Measurements from ENCODE around the gene ZNRF4.
"Not testable (repeated sequence)": the region's sequence is repeated elsewhere in the genome, so short reads cannot be mapped to it uniquely, and the experiment has no call there.

The ZNRF4 gene

GRCh38 chr19:5455367-5456129, at the start of gene ZNRF4:
Gene ZNRF4 (plus strand): TSS chr19:5455417. CDS start chr19:5455492, 75 bp downstream.
- DNase-seq (ENCODE audit: low read depth, low spot score) = no peak
- Histone ChIP-seq H3K4me3 (no peak within 1 kb of the TSS), H3K27ac (no peak within 1 kb of the TSS), H3K9me3 (ENCODE audit: low read depth, low read length) (no peaks in the 10 kb centered on the region), H3K9ac (ENCODE audit: insufficient read length) (no peak within 1 kb of the TSS), H3K36me3 (ENCODE audit: insufficient read depth, low read length) (no peaks in the 10 kb centered on the region)
- TF ChIP-seq POLR2AphosphoS5 (IDR thresholded peaks at IDR 0.05; ENCODE audit: borderline replicate concordance, low read depth, low read length) (no peak), EZH2 (IDR thresholded peaks at IDR 0.05) (no peak), FOXP2 (optimal IDR thresholded peaks at IDR 0.05; ENCODE audit: control extremely low read depth, extremely low read length, insufficient read depth) (no peak)

DNA sequence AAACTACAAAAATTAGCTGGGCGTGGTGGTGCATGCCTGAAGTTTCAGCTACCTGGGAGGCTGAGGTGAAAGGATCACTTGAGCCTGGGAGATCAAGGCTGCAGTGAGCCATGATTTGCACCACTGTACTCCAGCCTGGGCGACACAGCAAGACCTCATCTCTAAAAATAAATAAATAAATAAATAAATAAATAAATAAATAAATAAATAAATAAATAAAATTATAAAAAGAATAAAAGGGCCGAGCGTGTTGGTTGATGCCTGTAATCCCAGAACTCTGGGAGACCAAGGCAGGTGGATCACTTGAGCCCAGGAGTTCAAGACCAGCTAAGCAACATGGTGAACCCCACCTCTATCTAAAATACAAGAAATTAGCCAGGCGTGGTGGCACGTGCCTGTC, 49.0 kb upstream of the ZNRF4 start:
- not testable (repeated sequence) for H3K36me3 ChIP-seq (ENCODE audit: insufficient read depth, low read length); H3K9ac ChIP-seq (ENCODE audit: insufficient read length); H3K9me3 ChIP-seq (ENCODE audit: low read depth, low read length); H3K27ac ChIP-seq; DNase-seq (ENCODE audit: low read depth, low spot score); H3K4me3 ChIP-seq

DNA sequence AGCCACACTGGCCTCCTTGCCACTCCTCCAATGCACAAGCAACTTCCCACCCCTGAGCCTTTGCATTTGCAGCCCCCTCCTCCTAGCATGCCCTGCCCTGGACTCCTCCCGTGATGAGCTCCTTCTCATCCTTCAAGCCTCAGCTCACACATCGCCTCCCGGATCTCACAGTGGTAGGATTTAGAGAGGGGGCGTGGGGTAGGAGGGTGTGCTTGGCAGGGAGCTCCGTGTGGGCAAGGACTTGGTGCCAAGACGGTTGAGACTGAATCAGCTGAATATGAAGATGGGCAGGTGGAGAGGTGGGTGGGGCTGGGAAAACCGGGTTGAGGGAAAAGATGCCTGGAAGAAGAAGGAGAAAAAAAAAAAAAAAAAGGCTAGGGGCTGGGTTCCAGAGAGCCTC, 48.4 kb upstream of the ZNRF4 start:
- no peak for DNase-seq (ENCODE audit: low read depth, low spot score)
- H3K36me3 ChIP-seq (ENCODE audit: insufficient read depth, low read length) = no peaks in the 10 kb centered on the region
- H3K9me3 ChIP-seq (ENCODE audit: low read depth, low read length) = no peaks in the 10 kb centered on the region
- TF ChIP-seq POLR2AphosphoS5 (IDR thresholded peaks at IDR 0.05; ENCODE audit: borderline replicate concordance, low read depth, low read length) (no peak), FOXP2 (optimal IDR thresholded peaks at IDR 0.05; ENCODE audit: control extremely low read depth, extremely low read length, insufficient read depth) (no peak), EZH2 (IDR thresholded peaks at IDR 0.05) (no peak)
- H3K9ac ChIP-seq (ENCODE audit: insufficient read length) = no peak overlapping the region
- H3K4me3 ChIP-seq = no peak overlapping the region
- no peak overlapping the region for H3K27ac ChIP-seq

- H3K9ac ChIP-seq (ENCODE audit: insufficient read length) = no peak overlapping the region
- no peak for TF ChIP-seq FOXP2 (optimal IDR thresholded peaks at IDR 0.05; ENCODE audit: control extremely low read depth, extremely low read length, insufficient read depth)
- no peak for TF ChIP-seq POLR2AphosphoS5 (IDR thresholded peaks at IDR 0.05; ENCODE audit: borderline replicate concordance, low read depth, low read length)
- TF ChIP-seq EZH2 (IDR thresholded peaks at IDR 0.05) = no peak
- H3K9me3 ChIP-seq (ENCODE audit: low read depth, low read length) = no peaks in the 10 kb centered on the region
- peak; percentile 6 for DNase-seq (ENCODE audit: low read depth, low spot score)
- H3K36me3 ChIP-seq (ENCODE audit: insufficient read depth, low read length) = no peaks in the 10 kb centered on the region
- no peak overlapping the region for H3K4me3 ChIP-seq
- H3K27ac ChIP-seq = no peak overlapping the region
Measured at GRCh38 chr19:5407356-5407755, 47.9 kb upstream of the ZNRF4 start.

- H3K4me3 ChIP-seq = no peak overlapping the region
- H3K9ac ChIP-seq (ENCODE audit: insufficient read length) = no peak overlapping the region
- H3K27ac ChIP-seq = no peak overlapping the region
- DNase-seq (ENCODE audit: low read depth, low spot score) = no peak
- TF ChIP-seq EZH2 (IDR thresholded peaks at IDR 0.05) = no peak
- TF ChIP-seq FOXP2 (optimal IDR thresholded peaks at IDR 0.05; ENCODE audit: control extremely low read depth, extremely low read length, insufficient read depth) = no peak
- TF ChIP-seq POLR2AphosphoS5 (IDR thresholded peaks at IDR 0.05; ENCODE audit: borderline replicate concordance, low read depth, low read length) = no peak
- no peaks in the 10 kb centered on the region for H3K9me3 ChIP-seq (ENCODE audit: low read depth, low read length)
- H3K36me3 ChIP-seq (ENCODE audit: insufficient read depth, low read length) = no peaks in the 10 kb centered on the region
Measured at GRCh38 chr19:5417495-5418436, 37.5 kb upstream of the ZNRF4 start.

- H3K9ac ChIP-seq (ENCODE audit: insufficient read length) = no peak overlapping the region
- H3K27ac ChIP-seq = no peak overlapping the region
- no peaks in the 10 kb centered on the region for H3K36me3 ChIP-seq (ENCODE audit: insufficient read depth, low read length)
- no peaks in the 10 kb centered on the region for H3K9me3 ChIP-seq (ENCODE audit: low read depth, low read length)
- no peak overlapping the region for H3K4me3 ChIP-seq
- TF ChIP-seq POLR2AphosphoS5 (IDR thresholded peaks at IDR 0.05; ENCODE audit: borderline replicate concordance, low read depth, low read length) (no peak), FOXP2 (optimal IDR thresholded peaks at IDR 0.05; ENCODE audit: control extremely low read depth, extremely low read length, insufficient read depth) (no peak), EZH2 (IDR thresholded peaks at IDR 0.05) (no peak)
- no peak for DNase-seq (ENCODE audit: low read depth, low spot score)
Measured at GRCh38 chr19:5418677-5419076, 36.5 kb upstream of the ZNRF4 start.

DNA sequence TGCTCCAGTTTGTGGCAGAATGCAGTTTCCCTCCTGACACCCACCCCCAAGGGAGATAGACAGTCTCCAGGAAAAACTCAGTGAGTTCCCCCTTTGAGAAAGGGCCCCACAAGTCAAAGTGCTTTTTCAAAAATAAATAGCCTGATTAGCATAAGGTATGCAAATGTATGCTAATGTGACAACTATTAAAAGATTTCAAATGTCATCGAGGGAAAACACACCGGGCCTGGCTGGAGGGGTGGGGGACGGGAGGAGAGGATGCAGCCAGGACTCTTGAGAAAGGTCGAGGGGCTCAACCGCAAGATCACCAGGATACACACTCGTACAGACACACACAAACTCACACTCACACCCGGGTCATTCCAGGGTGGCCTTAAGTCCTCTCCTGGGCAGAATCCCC, 34.3 kb upstream of the ZNRF4 start:
- no peaks in the 10 kb centered on the region for H3K9me3 ChIP-seq (ENCODE audit: low read depth, low read length)
- H3K4me3 ChIP-seq = no peak overlapping the region
- no peaks in the 10 kb centered on the region for H3K36me3 ChIP-seq (ENCODE audit: insufficient read depth, low read length)
- TF ChIP-seq POLR2AphosphoS5 (IDR thresholded peaks at IDR 0.05; ENCODE audit: borderline replicate concordance, low read depth, low read length) (no peak), FOXP2 (optimal IDR thresholded peaks at IDR 0.05; ENCODE audit: control extremely low read depth, extremely low read length, insufficient read depth) (no peak), EZH2 (IDR thresholded peaks at IDR 0.05) (no peak)
- no peak overlapping the region for H3K9ac ChIP-seq (ENCODE audit: insufficient read length)
- H3K27ac ChIP-seq = no peak overlapping the region
- no peak for DNase-seq (ENCODE audit: low read depth, low spot score)

DNA sequence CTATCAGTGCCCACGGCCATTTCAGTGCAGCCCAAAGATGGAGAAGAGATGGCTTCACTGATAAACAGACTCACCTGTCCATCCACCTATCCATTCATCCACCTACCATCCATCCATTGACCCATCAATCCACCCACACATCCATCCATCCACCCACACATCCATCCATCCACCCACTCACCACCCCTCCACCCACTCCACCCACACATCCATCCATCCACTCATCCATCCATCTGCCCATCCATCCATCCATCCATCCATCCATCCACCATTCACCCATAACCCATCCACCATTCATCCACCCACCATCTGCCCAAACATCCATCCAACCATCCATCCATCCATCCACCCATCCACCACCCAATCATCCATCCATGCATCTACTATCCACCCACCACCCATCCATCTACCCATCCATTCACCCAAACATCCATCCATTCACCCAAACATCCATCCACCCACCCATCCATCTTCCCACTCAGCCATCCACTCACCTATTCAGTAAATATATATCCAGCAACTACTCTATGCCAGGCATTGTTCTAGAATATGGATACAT, 31.6 kb upstream of the ZNRF4 start:
- Histone ChIP-seq H3K27ac (no peak overlapping the region), H3K9me3 (ENCODE audit: low read depth, low read length) (no peaks in the 10 kb centered on the region), H3K9ac (ENCODE audit: insufficient read length) (no peak overlapping the region), H3K4me3 (no peak overlapping the region), H3K36me3 (ENCODE audit: insufficient read depth, low read length) (no peaks in the 10 kb centered on the region)
- TF ChIP-seq FOXP2 (optimal IDR thresholded peaks at IDR 0.05; ENCODE audit: control extremely low read depth, extremely low read length, insufficient read depth) (no peak), EZH2 (IDR thresholded peaks at IDR 0.05) (no peak), POLR2AphosphoS5 (IDR thresholded peaks at IDR 0.05; ENCODE audit: borderline replicate concordance, low read depth, low read length) (no peak)
- no peak for DNase-seq (ENCODE audit: low read depth, low spot score)
